HUES48 (cell line): ENCODE results near the gene PNPLA1.
"Not testable (repeated sequence)": the region's sequence is repeated elsewhere in the genome, so short reads cannot be mapped to it uniquely, and the experiment has no call there.

Source experiments
- H3K27ac ChIP-seq: one replicate; pipeline ENCODE4 v1.7.0; 2013; ENCODE audit warnings: low read depth, low read length, inconsistent platforms
- H3K27me3 ChIP-seq: 2 replicates; pipeline ENCODE4 v1.6.1; 2013; ENCODE audit warnings: mild to moderate bottlenecking, low read length; ENCODE audit not compliant: control insufficient read depth, insufficient read depth
- H3K36me3 ChIP-seq: 2 replicates; pipeline ENCODE4 v1.6.1; 2013; ENCODE audit warnings: low read length; ENCODE audit not compliant: control insufficient read depth, insufficient read depth
- H3K4me1 ChIP-seq: 2 replicates; pipeline ENCODE4 v1.6.1; 2013; ENCODE audit warnings: mild to moderate bottlenecking, low read length; ENCODE audit not compliant: control insufficient read depth, insufficient read depth
- H3K4me3 ChIP-seq: 2 replicates; pipeline ENCODE4 v1.5.1; 2013; ENCODE audit warnings: mild to moderate bottlenecking, low read depth, low read length
- H3K9ac ChIP-seq: 2 replicates; pipeline ENCODE4 v1.6.1; 2013; ENCODE audit warnings: mild to moderate bottlenecking, low read depth, low read length, moderate library complexity
- H3K9me3 ChIP-seq: 2 replicates; pipeline ENCODE4 v1.6.1; 2013; ENCODE audit warnings: low read length; ENCODE audit not compliant: control insufficient read depth, insufficient read depth

The PNPLA1 gene

GRCh38 chr6:36337814-36338213, 68.0 kb downstream of the PNPLA1 start:
- Histone ChIP-seq H3K9ac (no peak overlapping the region), H3K9me3 (no peaks in the 10 kb centered on the region), H3K36me3 (no peaks in the 10 kb centered on the region), H3K27ac (no peak overlapping the region), H3K4me1 (peaks cover 8% of the 10 kb centered on the region; the same call in 1 of the 2 replicates), H3K27me3 (peaks cover 18% of the 10 kb centered on the region), H3K4me3 (no peak overlapping the region)

- not testable (repeated sequence) for H3K4me1 ChIP-seq, H3K36me3 ChIP-seq, H3K4me3 ChIP-seq, H3K9me3 ChIP-seq, H3K9ac ChIP-seq, H3K27ac ChIP-seq
- H3K27me3 ChIP-seq = peaks cover 18% of the 10 kb centered on the region
These were observed 68.4 kb downstream of the PNPLA1 start for GRCh38 chr6:36338223-36338622.

- Histone ChIP-seq H3K4me1 (peaks cover 8% of the 10 kb centered on the region; the same call in 1 of the 2 replicates), H3K4me3 (no peak overlapping the region), H3K27ac (no peak overlapping the region), H3K36me3 (no peaks in the 10 kb centered on the region), H3K9ac (no peak overlapping the region), H3K9me3 (no peaks in the 10 kb centered on the region), H3K27me3 (peaks cover 18% of the 10 kb centered on the region)
These were observed 69.3 kb downstream of the PNPLA1 start for GRCh38 chr6:36339146-36339545.

GRCh38 chr6:36340306-36340617, 70.4 kb downstream of the PNPLA1 start:
- H3K9ac ChIP-seq = no peak overlapping the region
- peaks cover 8% of the 10 kb centered on the region; the same call in 1 of the 2 replicates for H3K4me1 ChIP-seq
- H3K27me3 ChIP-seq = peaks cover 18% of the 10 kb centered on the region
- no peaks in the 10 kb centered on the region for H3K9me3 ChIP-seq
- H3K4me3 ChIP-seq = peak overlapping the region; percentile 54
- no peaks in the 10 kb centered on the region for H3K36me3 ChIP-seq
- H3K27ac ChIP-seq = no peak overlapping the region

- H3K9ac ChIP-seq = 0 out of 2 replicates have a peak overlapping the region, but pooled peaks have one; percentile 26
- peak overlapping the region; percentile 54 for H3K4me3 ChIP-seq
- H3K36me3 ChIP-seq = no peaks in the 10 kb centered on the region
- peaks cover 18% of the 10 kb centered on the region for H3K27me3 ChIP-seq
- H3K27ac ChIP-seq = no peak overlapping the region
- H3K9me3 ChIP-seq = no peaks in the 10 kb centered on the region
- H3K4me1 ChIP-seq = peaks cover 8% of the 10 kb centered on the region; the same call in 1 of the 2 replicates
These were observed 71.0 kb downstream of the PNPLA1 start for GRCh38 chr6:36340618-36341454.

GRCh38 chr6:36343109-36343680, 73.3 kb downstream of the PNPLA1 start:
- no peak overlapping the region for H3K9ac ChIP-seq
- H3K4me1 ChIP-seq = peaks cover 8% of the 10 kb centered on the region; the same call in 1 of the 2 replicates
- no peak overlapping the region for H3K4me3 ChIP-seq
- H3K36me3 ChIP-seq = no peaks in the 10 kb centered on the region
- no peaks in the 10 kb centered on the region for H3K9me3 ChIP-seq
- peaks cover 18% of the 10 kb centered on the region for H3K27me3 ChIP-seq
- H3K27ac ChIP-seq = no peak overlapping the region

GRCh38 chr6:36345681-36346466, 76.0 kb downstream of the PNPLA1 start:
- Histone ChIP-seq H3K4me1 (peaks cover under 1% of the 10 kb centered on the region; the same call in 1 of the 2 replicates), H3K4me3 (no peak overlapping the region), H3K9ac (no peak overlapping the region), H3K27ac (no peak overlapping the region), H3K36me3 (no peaks in the 10 kb centered on the region), H3K27me3 (peaks cover under 1% of the 10 kb centered on the region; the same call in 1 of the 2 replicates), H3K9me3 (no peaks in the 10 kb centered on the region)

- H3K9ac ChIP-seq = no peak overlapping the region
- no peaks in the 10 kb centered on the region for H3K36me3 ChIP-seq
- no peaks in the 10 kb centered on the region for H3K27me3 ChIP-seq
- H3K27ac ChIP-seq = no peak overlapping the region
- no peaks in the 10 kb centered on the region for H3K4me1 ChIP-seq
- no peak overlapping the region for H3K4me3 ChIP-seq
- H3K9me3 ChIP-seq = no peaks in the 10 kb centered on the region
These were observed 76.8 kb downstream of the PNPLA1 start for GRCh38 chr6:36346486-36347273.

- Histone ChIP-seq H3K36me3 (no peaks in the 10 kb centered on the region), H3K4me3 (no peak overlapping the region), H3K9ac (no peak overlapping the region), H3K4me1 (no peaks in the 10 kb centered on the region), H3K27ac (no peak overlapping the region), H3K27me3 (no peaks in the 10 kb centered on the region), H3K9me3 (no peaks in the 10 kb centered on the region)
These were observed 77.8 kb downstream of the PNPLA1 start for GRCh38 chr6:36347621-36348020.

- Histone ChIP-seq H3K9ac (no peak overlapping the region), H3K27ac (no peak overlapping the region), H3K4me3 (no peak overlapping the region), H3K27me3 (no peaks in the 10 kb centered on the region), H3K36me3 (no peaks in the 10 kb centered on the region), H3K4me1 (no peaks in the 10 kb centered on the region), H3K9me3 (no peaks in the 10 kb centered on the region)
These were observed 79.4 kb downstream of the PNPLA1 start for GRCh38 chr6:36349240-36349639.
